Skin of body (tissue), 2 donors: ENCODE measurements around the gene PPP1R18. TPM values are rescaled to one million over a fixed set of nuclear protein-coding genes. Genes with fewer than 3 reads are reported as not detected.

Experiments used
- small RNA-seq: library from RNA; depleted of rRNA; stranded (forward); fragments of <200 nt; gene quantifications from one replicate; pipeline ENCODE3, GENCODE V24; 2014; ENCODE audit warnings: low replicate concordance
- total RNA-seq: library from RNA; depleted of rRNA; stranded (reverse); fragments of >200 nt; gene quantifications from one replicate; pipeline ENCODE4 v1.2.3, GENCODE V29; 2014

The PPP1R18 gene
- total RNA-seq, 1 donor from 2014 or later: 22.2 TPM

Small RNA genes within 50 kb of the gene (small RNA-seq; reads per million reads assigned to genes)
- gene RF00019: not detected

Other genes starting within 250 kb of the PPP1R18 start
- gene HLA-E, start 197.1 kb downstream of the PPP1R18 start, total RNA-seq: 115 TPM
- gene GNL1, start 130.2 kb downstream of the PPP1R18 start, total RNA-seq: 35.8 TPM
- 6.6 TPM for gene PRR3, start 129.3 kb downstream of the PPP1R18 start, total RNA-seq
- gene ABCF1, start 115.2 kb downstream of the PPP1R18 start, total RNA-seq: 27.4 TPM
- gene PPP1R10, start 69.4 kb downstream of the PPP1R18 start, total RNA-seq: 15.2 TPM
- 41.3 TPM for gene MRPS18B, start 68.8 kb downstream of the PPP1R18 start, total RNA-seq
- 7.8 TPM for gene ATAT1, start 59.8 kb downstream of the PPP1R18 start, total RNA-seq
- 5.2 TPM for gene C6orf136, start 39.5 kb downstream of the PPP1R18 start, total RNA-seq
- 17.9 TPM for gene DHX16, start 13.6 kb downstream of the PPP1R18 start, total RNA-seq
- gene NRM, start 4.3 kb upstream of the PPP1R18 start, total RNA-seq: 3.6 TPM
- gene MDC1, start 30.6 kb upstream of the PPP1R18 start, total RNA-seq: 9.3 TPM
- 296 TPM for gene TUBB, start 33.7 kb upstream of the PPP1R18 start, total RNA-seq
- 32.6 TPM for gene FLOT1, start 56.0 kb upstream of the PPP1R18 start, total RNA-seq
- gene IER3, start 57.9 kb upstream of the PPP1R18 start, total RNA-seq: 33.0 TPM
- gene DDR1, start 197.9 kb upstream of the PPP1R18 start, total RNA-seq: 59.3 TPM
- 14.3 TPM for gene GTF2H4, start 221.6 kb upstream of the PPP1R18 start, total RNA-seq
- gene VARS2, start 227.6 kb upstream of the PPP1R18 start, total RNA-seq: 11.8 TPM
- not detected for gene SFTA2, start 245.5 kb upstream of the PPP1R18 start, total RNA-seq